BLaER1 treated with 17β-estradiol and CSF1 and Interleukin-3, amounts not matched to agents 10 nM and 100 nM (cell line): ENCODE data around the gene ANKMY2.

Experiments used
- H3K27ac ChIP-seq, 11 experiments: shearing (Covaris generic); formaldehyde crosslinking; 2 replicates each; pipeline ENCODE4 v1.8.1; 2022
- H3K27me3 ChIP-seq, 11 experiments: shearing (Covaris generic); formaldehyde crosslinking; 2 replicates each; pipeline ENCODE4 v1.8.1; 2022
- H3K36me3 ChIP-seq, 11 experiments: shearing (Covaris generic); formaldehyde crosslinking; 2 replicates each; pipeline ENCODE4 v1.8.1; 2022
- H3K4me1 ChIP-seq, 10 experiments: shearing (Covaris generic); formaldehyde crosslinking; 2 replicates each; pipeline ENCODE4 v1.8.1; 2022
- H3K4me2 ChIP-seq, 11 experiments: shearing (Covaris generic); formaldehyde crosslinking; 2 replicates each; pipeline ENCODE4 v1.8.1; 2022
- H3K4me3 ChIP-seq, 10 experiments: shearing (Covaris generic); formaldehyde crosslinking; 2 replicates each; pipeline ENCODE4 v1.8.1; 2022
- H3K9ac ChIP-seq, 11 experiments: shearing (Covaris generic); formaldehyde crosslinking; 2 replicates each; pipeline ENCODE4 v1.8.1; 2022
- H3K9me3 ChIP-seq, 11 experiments: shearing (Covaris generic); formaldehyde crosslinking; replicated peaks in 1 of 11; 2 replicates each; pipeline ENCODE4 v1.8.1; 2022
- H4K20me1 ChIP-seq, 11 experiments: shearing (Covaris generic); formaldehyde crosslinking; 2 replicates each; pipeline ENCODE4 v1.8.1; 2022
- Cebpa-rat ChIP-seq, 11 experiments: shearing (Covaris generic); IDR thresholded peaks; 2 replicates each; pipeline ENCODE4 v1.8.1; 2022

ANKMY2 gene

GRCh38 chr7:16562456-16563220 lies 82.9 kb downstream of the ANKMY2 start:
- Histone ChIP-seq H3K9ac (no peak overlapping the region), H3K27ac (no peak overlapping the region), H3K4me1 (peaks cover 0 to 15% (median 5%) of the 10 kb centered on the region in 10 experiments; a peak in 11 of 20 replicates), H3K36me3 (no peaks in the 10 kb centered on the region), H3K9me3 (no peaks in the 10 kb centered on the region), H3K27me3 (no peaks in the 10 kb centered on the region), H3K4me2 (peak overlapping the region in 9 of 11 experiments; percentile 28 to 47 (median 42); a peak in 8 of 22 replicates), H4K20me1 (no peaks in the 10 kb centered on the region), H3K4me3 (no peak overlapping the region)
- no peak for TF ChIP-seq Cebpa-rat (IDR thresholded peaks at IDR 0.05)

GRCh38 chr7:16561943-16562342 lies 83.6 kb downstream of the ANKMY2 start:
- no peak for TF ChIP-seq Cebpa-rat (IDR thresholded peaks at IDR 0.05)
- H3K27ac ChIP-seq, result no peak overlapping the region
- H3K27me3 ChIP-seq, result no peaks in the 10 kb centered on the region
- H3K4me3 ChIP-seq, result no peak overlapping the region
- H3K9ac ChIP-seq, result no peak overlapping the region
- H3K4me1 ChIP-seq, result peaks cover 0 to 15% (median 5%) of the 10 kb centered on the region in 10 experiments; a peak in 11 of 20 replicates
- H4K20me1 ChIP-seq, result no peaks in the 10 kb centered on the region
- no peaks in the 10 kb centered on the region for H3K36me3 ChIP-seq
- no peak overlapping the region for H3K4me2 ChIP-seq
- no peaks in the 10 kb centered on the region for H3K9me3 ChIP-seq

- no peak for TF ChIP-seq Cebpa-rat (IDR thresholded peaks at IDR 0.05)
- H3K27ac ChIP-seq, result no peak overlapping the region
Measured at GRCh38 chr7:16559497-16560179, 85.9 kb downstream of the ANKMY2 start.

GRCh38 chr7:16558761-16559302 lies 86.7 kb downstream of the ANKMY2 start:
- H3K36me3 ChIP-seq, result no peaks in the 10 kb centered on the region
- H3K27me3 ChIP-seq, result no peaks in the 10 kb centered on the region
- no peak overlapping the region for H3K4me2 ChIP-seq
- no peak overlapping the region for H3K27ac ChIP-seq
- TF ChIP-seq Cebpa-rat (IDR thresholded peaks at IDR 0.05), result no peak
- no peak overlapping the region for H3K4me3 ChIP-seq
- peaks cover 0 to 9% (median 4%) of the 10 kb centered on the region in 10 experiments; a peak in 11 of 20 replicates for H3K4me1 ChIP-seq
- no peaks in the 10 kb centered on the region for H4K20me1 ChIP-seq
- H3K9ac ChIP-seq, result no peak overlapping the region
- no peaks in the 10 kb centered on the region for H3K9me3 ChIP-seq

More at GRCh38 chr7:16559497-16560179, 85.9 kb downstream of the ANKMY2 start:
- Histone ChIP-seq H4K20me1 (no peaks in the 10 kb centered on the region), H3K9ac (no peak overlapping the region), H3K9me3 (no peaks in the 10 kb centered on the region), H3K4me1 (peaks cover 0 to 15% (median 5%) of the 10 kb centered on the region in 10 experiments; a peak in 11 of 20 replicates), H3K4me2 (no peak overlapping the region), H3K27me3 (no peaks in the 10 kb centered on the region), H3K4me3 (no peak overlapping the region), H3K36me3 (no peaks in the 10 kb centered on the region)

- no peaks in the 10 kb centered on the region for H3K4me1 ChIP-seq
- H3K36me3 ChIP-seq, result no peaks in the 10 kb centered on the region
- H3K27ac ChIP-seq, result no peak overlapping the region
- TF ChIP-seq Cebpa-rat (IDR thresholded peaks at IDR 0.05), result no peak
- H3K9ac ChIP-seq, result no peak overlapping the region
- H3K4me2 ChIP-seq, result no peak overlapping the region
- no peaks in the 10 kb centered on the region for H3K9me3 ChIP-seq
- no peak overlapping the region for H3K4me3 ChIP-seq
- H4K20me1 ChIP-seq, result no peaks in the 10 kb centered on the region
- no peaks in the 10 kb centered on the region for H3K27me3 ChIP-seq
Measured at GRCh38 chr7:16556359-16556758, 89.2 kb downstream of the ANKMY2 start.

- TF ChIP-seq Cebpa-rat (IDR thresholded peaks at IDR 0.05), result no peak
- H3K9me3 ChIP-seq, result no peaks in the 10 kb centered on the region
- H3K27ac ChIP-seq, result no peak overlapping the region
- no peaks in the 10 kb centered on the region for H3K4me1 ChIP-seq
- no peak overlapping the region for H3K9ac ChIP-seq
- H3K4me2 ChIP-seq, result no peak overlapping the region
- no peaks in the 10 kb centered on the region for H3K36me3 ChIP-seq
- H3K4me3 ChIP-seq, result no peak overlapping the region
- H4K20me1 ChIP-seq, result no peaks in the 10 kb centered on the region
- no peaks in the 10 kb centered on the region for H3K27me3 ChIP-seq
Measured at GRCh38 chr7:16554518-16555236, 90.9 kb downstream of the ANKMY2 start.

- H4K20me1 ChIP-seq, result no peaks in the 10 kb centered on the region
- no peaks in the 10 kb centered on the region for H3K27me3 ChIP-seq
- no peaks in the 10 kb centered on the region for H3K36me3 ChIP-seq
- no peak overlapping the region for H3K27ac ChIP-seq
- no peak for TF ChIP-seq Cebpa-rat (IDR thresholded peaks at IDR 0.05)
- no peak overlapping the region for H3K4me3 ChIP-seq
- peaks cover 0 to 15% (median 0%) of the 10 kb centered on the region in 11 experiments; a peak in 8 of 22 replicates for H3K9me3 ChIP-seq
- no peak overlapping the region for H3K4me2 ChIP-seq
- no peaks in the 10 kb centered on the region for H3K4me1 ChIP-seq
- H3K9ac ChIP-seq, result no peak overlapping the region
Measured at GRCh38 chr7:16550671-16551070, 94.9 kb downstream of the ANKMY2 start.
